Gastroesophageal sphincter (tissue), 3 donors: ENCODE results near the gene SERGEF.

Experiments
- CTCF ChIP-seq, 4 experiments: fragments of 200-600 bp in 2 of 4; fragments of 450-650 bp in 2 of 4; sonication (generic) in 1 of 4; IDR thresholded peaks; one replicate each; pipeline ENCODE4 v1.5.1; 2017 to 2019; ENCODE audit warnings: antibody characterized with exemption in 4 of 4, mild to moderate bottlenecking in 2 of 4, moderate library complexity in 2 of 4
- EP300 ChIP-seq: sonication (generic); formaldehyde crosslinking; IDR thresholded peaks from one replicate; pipeline ENCODE4 v1.6.1; 2017; ENCODE audit warnings: antibody characterized with exemption, mild to moderate bottlenecking
- POLR2A ChIP-seq, 2 donors: fragments of 450-650 bp; IDR thresholded peaks; one replicate each; pipeline ENCODE4 v1.6.1; 2017; ENCODE audit warnings: antibody characterized with exemption in 2 of 2, mild to moderate bottlenecking in 2 of 2, moderate library complexity in 1 of 2

GRCh38 chr11:17989306-17989705 is 23.5 kb downstream of the SERGEF start:
- no peak for TF ChIP-seq CTCF (IDR thresholded peaks at IDR 0.05)
- TF ChIP-seq POLR2A (IDR thresholded peaks at IDR 0.05) = no peak
- no peak for TF ChIP-seq EP300
